HepG2 (cell line): ENCODE data around the gene HERC5. TPM values are rescaled to one million over a fixed set of nuclear protein-coding genes. Genes with fewer than 3 reads are reported as not detected.

ENCODE experiments used
- NR2F1 ChIP-seq, 2 experiments: fragments of 450-650 bp in 1 of 2; formaldehyde crosslinking in 1 of 2; IDR thresholded peaks; 2 replicates each; pipeline versions ENCODE4 v1.5.0 to v1.6.1; 2016 to 2020; ENCODE audit warnings: mild to moderate bottlenecking in 1 of 2, missing compliant biosample characterization in 1 of 2, missing genetic modification reagents in 1 of 2, moderate library complexity in 1 of 2
- SOX6 ChIP-seq, 2 experiments: fragments of 450-650 bp in 1 of 2; sonication (generic) in 1 of 2; formaldehyde crosslinking in 1 of 2; IDR thresholded peaks; 2 replicates each; pipeline versions ENCODE4 v1.4.0 to v1.6.1; 2017 to 2020; ENCODE audit warnings: antibody characterized with exemption in 1 of 2, mild to moderate bottlenecking in 1 of 2, missing genetic modification reagents in 1 of 2
- ZNF224 ChIP-seq: sonication (generic); formaldehyde crosslinking; IDR thresholded peaks from 2 replicates; pipeline ENCODE4 v1.5.0; 2020; ENCODE audit warnings: mild to moderate bottlenecking, missing genetic modification reagents
- ZNF354B ChIP-seq: sonication (generic); formaldehyde crosslinking; IDR thresholded peaks from 2 replicates; pipeline ENCODE4 v1.8.0; 2022; ENCODE audit warnings: mild to moderate bottlenecking, missing genetic modification reagents
- ZNF644 ChIP-seq: IDR thresholded peaks from 2 replicates; pipeline ENCODE4 v1.6.1; 2016; ENCODE audit warnings: low read depth
- ZNF670 ChIP-seq: sonication (generic); formaldehyde crosslinking; IDR thresholded peaks from 2 replicates; pipeline ENCODE4 v1.8.0; 2022; ENCODE audit warnings: mild to moderate bottlenecking, missing genetic modification reagents, borderline replicate concordance
- polyA plus RNA-seq, 8 experiments: library from polyadenylated mRNA; depleted of rRNA in 3 of 8; stranded (reverse) in 7 of 8; unstranded in 1 of 8; fragments of >200 nt; fragmentation: Illumina TruSeq in 4 of 8; extraction: Trizol in 4 of 8; gene quantifications; 2 replicates each; pipeline versions ENCODE4 v1.2.1 to v1.2.3, GENCODE V29; 2011 to 2016; ENCODE audit warnings: low read depth in 4 of 8, missing spikeins in 1 of 8, mixed read lengths in 1 of 8; ENCODE audit not compliant: insufficient read depth in 1 of 8
- total RNA-seq, 5 experiments: library from RNA; depleted of rRNA; stranded (reverse); fragments of >200 nt; fragmentation: Illumina TruSeq; extraction: Trizol; gene quantifications; 2 replicates each; pipeline ENCODE4 v1.2.3, GENCODE V29; 2016; ENCODE audit warnings: low read depth in 1 of 5
- TF ChIP-seq, protein P1 (sequence below): sonication (generic); formaldehyde crosslinking; IDR thresholded peaks from 2 replicates; pipeline ENCODE4 v1.5.1; 2020; ENCODE audit warnings: missing genetic modification reagents, mild to moderate bottlenecking, borderline replicate concordance
- TF ChIP-seq, protein P2 (sequence below): sonication (generic); formaldehyde crosslinking; IDR thresholded peaks from 2 replicates; pipeline ENCODE4 v1.5.1; 2020; ENCODE audit warnings: missing genetic modification reagents, mild to moderate bottlenecking, borderline replicate concordance
- TF ChIP-seq, protein P3 (sequence below): sonication (generic); formaldehyde crosslinking; IDR thresholded peaks from 2 replicates; pipeline ENCODE4 v1.9.0; 2022; ENCODE audit warnings: low read depth, missing genetic modification reagents
- TF ChIP-seq, protein P4 (sequence below): sonication (generic); formaldehyde crosslinking; IDR thresholded peaks from 2 replicates; pipeline ENCODE4 v1.4.0; 2020; ENCODE audit warnings: missing genetic modification reagents, borderline replicate concordance
- TF ChIP-seq, protein P5 (sequence below): sonication (generic); formaldehyde crosslinking; IDR thresholded peaks from 2 replicates; pipeline ENCODE4 v1.4.0; 2020; ENCODE audit warnings: missing genetic modification reagents

The HERC5 gene
- total and polyA plus RNA-seq, 2 of the 13 experiments (the other 11 are each of a cell fraction or from before 2014, with no cell fraction given): 0.13 to 0.33 TPM

GRCh38 chr4:88497859-88498409 is 41.0 kb downstream of the HERC5 start (continued):
- TF ChIP-seq NR2F1 (CRISPR knock-in tag; IDR thresholded peaks at IDR 0.05) (no peak), SOX6 (IDR thresholded peaks at IDR 0.05) (no peak), SOX6 (CRISPR knock-in tag; IDR thresholded peaks at IDR 0.05) (no peak), ZNF354B (CRISPR knock-in tag) (no peak), ZNF670 (CRISPR knock-in tag) (no peak), ZNF224 (no peak), ZNF644 (no peak)
- TF ChIP-seq, protein P1, sequence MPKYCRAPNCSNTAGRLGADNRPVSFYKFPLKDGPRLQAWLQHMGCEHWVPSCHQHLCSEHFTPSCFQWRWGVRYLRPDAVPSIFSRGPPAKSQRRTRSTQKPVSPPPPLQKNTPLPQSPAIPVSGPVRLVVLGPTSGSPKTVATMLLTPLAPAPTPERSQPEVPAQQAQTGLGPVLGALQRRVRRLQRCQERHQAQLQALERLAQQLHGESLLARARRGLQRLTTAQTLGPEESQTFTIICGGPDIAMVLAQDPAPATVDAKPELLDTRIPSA (CRISPR knock-in tag): no peak
- TF ChIP-seq, protein P2, sequence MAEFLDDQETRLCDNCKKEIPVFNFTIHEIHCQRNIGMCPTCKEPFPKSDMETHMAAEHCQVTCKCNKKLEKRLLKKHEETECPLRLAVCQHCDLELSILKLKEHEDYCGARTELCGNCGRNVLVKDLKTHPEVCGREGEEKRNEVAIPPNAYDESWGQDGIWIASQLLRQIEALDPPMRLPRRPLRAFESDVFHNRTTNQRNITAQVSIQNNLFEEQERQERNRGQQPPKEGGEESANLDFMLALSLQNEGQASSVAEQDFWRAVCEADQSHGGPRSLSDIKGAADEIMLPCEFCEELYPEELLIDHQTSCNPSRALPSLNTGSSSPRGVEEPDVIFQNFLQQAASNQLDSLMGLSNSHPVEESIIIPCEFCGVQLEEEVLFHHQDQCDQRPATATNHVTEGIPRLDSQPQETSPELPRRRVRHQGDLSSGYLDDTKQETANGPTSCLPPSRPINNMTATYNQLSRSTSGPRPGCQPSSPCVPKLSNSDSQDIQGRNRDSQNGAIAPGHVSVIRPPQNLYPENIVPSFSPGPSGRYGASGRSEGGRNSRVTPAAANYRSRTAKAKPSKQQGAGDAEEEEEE (CRISPR knock-in tag): no peak
- TF ChIP-seq, protein P3, sequence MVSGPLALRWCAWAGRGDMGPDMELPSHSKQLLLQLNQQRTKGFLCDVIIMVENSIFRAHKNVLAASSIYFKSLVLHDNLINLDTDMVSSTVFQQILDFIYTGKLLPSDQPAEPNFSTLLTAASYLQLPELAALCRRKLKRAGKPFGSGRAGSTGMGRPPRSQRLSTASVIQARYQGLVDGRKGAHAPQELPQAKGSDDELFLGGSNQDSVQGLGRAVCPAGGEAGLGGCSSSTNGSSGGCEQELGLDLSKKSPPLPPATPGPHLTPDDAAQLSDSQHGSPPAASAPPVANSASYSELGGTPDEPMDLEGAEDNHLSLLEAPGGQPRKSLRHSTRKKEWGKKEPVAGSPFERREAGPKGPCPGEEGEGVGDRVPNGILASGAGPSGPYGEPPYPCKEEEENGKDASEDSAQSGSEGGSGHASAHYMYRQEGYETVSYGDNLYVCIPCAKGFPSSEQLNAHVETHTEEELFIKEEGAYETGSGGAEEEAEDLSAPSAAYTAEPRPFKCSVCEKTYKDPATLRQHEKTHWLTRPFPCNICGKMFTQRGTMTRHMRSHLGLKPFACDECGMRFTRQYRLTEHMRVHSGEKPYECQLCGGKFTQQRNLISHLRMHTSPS (CRISPR knock-in tag): no peak
- TF ChIP-seq, protein P4, sequence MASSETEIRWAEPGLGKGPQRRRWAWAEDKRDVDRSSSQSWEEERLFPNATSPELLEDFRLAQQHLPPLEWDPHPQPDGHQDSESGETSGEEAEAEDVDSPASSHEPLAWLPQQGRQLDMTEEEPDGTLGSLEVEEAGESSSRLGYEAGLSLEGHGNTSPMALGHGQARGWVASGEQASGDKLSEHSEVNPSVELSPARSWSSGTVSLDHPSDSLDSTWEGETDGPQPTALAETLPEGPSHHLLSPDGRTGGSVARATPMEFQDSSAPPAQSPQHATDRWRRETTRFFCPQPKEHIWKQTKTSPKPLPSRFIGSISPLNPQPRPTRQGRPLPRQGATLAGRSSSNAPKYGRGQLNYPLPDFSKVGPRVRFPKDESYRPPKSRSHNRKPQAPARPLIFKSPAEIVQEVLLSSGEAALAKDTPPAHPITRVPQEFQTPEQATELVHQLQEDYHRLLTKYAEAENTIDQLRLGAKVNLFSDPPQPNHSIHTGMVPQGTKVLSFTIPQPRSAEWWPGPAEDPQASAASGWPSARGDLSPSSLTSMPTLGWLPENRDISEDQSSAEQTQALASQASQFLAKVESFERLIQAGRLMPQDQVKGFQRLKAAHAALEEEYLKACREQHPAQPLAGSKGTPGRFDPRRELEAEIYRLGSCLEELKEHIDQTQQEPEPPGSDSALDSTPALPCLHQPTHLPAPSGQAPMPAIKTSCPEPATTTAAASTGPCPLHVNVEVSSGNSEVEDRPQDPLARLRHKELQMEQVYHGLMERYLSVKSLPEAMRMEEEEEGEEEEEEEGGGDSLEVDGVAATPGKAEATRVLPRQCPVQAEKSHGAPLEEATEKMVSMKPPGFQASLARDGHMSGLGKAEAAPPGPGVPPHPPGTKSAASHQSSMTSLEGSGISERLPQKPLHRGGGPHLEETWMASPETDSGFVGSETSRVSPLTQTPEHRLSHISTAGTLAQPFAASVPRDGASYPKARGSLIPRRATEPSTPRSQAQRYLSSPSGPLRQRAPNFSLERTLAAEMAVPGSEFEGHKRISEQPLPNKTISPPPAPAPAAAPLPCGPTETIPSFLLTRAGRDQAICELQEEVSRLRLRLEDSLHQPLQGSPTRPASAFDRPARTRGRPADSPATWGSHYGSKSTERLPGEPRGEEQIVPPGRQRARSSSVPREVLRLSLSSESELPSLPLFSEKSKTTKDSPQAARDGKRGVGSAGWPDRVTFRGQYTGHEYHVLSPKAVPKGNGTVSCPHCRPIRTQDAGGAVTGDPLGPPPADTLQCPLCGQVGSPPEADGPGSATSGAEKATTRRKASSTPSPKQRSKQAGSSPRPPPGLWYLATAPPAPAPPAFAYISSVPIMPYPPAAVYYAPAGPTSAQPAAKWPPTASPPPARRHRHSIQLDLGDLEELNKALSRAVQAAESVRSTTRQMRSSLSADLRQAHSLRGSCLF (CRISPR knock-in tag): no peak
- TF ChIP-seq, protein P5, sequence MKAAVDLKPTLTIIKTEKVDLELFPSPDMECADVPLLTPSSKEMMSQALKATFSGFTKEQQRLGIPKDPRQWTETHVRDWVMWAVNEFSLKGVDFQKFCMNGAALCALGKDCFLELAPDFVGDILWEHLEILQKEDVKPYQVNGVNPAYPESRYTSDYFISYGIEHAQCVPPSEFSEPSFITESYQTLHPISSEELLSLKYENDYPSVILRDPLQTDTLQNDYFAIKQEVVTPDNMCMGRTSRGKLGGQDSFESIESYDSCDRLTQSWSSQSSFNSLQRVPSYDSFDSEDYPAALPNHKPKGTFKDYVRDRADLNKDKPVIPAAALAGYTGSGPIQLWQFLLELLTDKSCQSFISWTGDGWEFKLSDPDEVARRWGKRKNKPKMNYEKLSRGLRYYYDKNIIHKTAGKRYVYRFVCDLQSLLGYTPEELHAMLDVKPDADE: no peak
